Brain pericyte (primary cell): ENCODE results near the gene ZBTB43.
"Not testable (repeated sequence)": the region's sequence is repeated elsewhere in the genome, so short reads cannot be mapped to it uniquely, and the experiment has no call there.

Experiments used
- DNase-seq: peaks from one replicate; pipeline ENCODE4 v3.0.0-alpha.2; 2012; ENCODE audit warnings: low read depth, low spot score

The ZBTB43 gene, protein sequence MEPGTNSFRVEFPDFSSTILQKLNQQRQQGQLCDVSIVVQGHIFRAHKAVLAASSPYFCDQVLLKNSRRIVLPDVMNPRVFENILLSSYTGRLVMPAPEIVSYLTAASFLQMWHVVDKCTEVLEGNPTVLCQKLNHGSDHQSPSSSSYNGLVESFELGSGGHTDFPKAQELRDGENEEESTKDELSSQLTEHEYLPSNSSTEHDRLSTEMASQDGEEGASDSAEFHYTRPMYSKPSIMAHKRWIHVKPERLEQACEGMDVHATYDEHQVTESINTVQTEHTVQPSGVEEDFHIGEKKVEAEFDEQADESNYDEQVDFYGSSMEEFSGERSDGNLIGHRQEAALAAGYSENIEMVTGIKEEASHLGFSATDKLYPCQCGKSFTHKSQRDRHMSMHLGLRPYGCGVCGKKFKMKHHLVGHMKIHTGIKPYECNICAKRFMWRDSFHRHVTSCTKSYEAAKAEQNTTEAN

DNA sequence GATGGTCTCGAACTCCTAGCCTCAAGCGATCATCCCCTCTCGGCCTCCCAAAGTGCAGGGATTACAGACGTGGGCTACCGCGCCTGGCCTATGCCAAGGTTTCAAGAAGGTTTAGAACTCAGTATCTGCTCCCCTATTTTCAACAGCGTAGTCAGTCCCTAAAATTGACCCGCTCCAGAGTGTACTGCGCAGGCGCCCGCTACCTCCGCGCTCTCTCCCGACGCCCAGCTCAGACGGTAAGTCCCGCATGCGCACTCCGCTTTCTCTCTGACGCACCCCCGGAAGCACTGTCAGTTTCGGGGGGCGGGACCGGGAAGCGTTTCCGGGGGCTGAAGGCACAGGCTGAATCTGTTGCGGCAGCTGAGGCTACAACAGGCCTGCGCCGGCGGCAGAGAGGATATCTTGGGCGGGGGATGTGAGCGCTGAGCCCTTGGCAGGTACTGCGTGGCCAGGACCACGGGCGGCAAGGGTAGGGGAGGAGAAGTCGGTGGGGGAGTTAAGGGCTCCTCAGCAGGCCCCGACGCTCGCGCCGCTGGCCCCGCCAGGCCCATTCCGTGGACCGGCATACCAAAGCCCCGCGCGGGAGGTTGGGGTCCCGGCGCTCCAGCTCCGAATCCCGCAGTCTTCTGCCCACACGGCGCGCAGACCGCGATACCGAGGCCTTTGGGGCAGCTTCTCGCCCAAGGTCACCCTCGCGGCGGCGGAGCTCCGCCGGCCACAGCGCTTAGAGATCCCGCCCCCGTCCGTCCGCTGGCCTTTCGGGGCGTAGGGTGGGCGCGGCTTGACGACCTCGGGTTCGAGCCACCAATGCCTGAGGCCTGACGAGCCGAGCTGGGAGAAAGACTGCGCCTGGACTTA lies at the start of gene ZBTB43:
Gene ZBTB43 (plus strand): TSS at position 345 of the 858 bp plus-strand sequence. CDS start 27,470 bp downstream, outside the sequence.
- peak; percentile 87 for DNase-seq

GRCh38 chr9:126755317-126755875 lies 49.4 kb upstream of the ZBTB43 start:
- DNase-seq, result no peak

- DNase-seq, result no peak
Measured at GRCh38 chr9:126756238-126756637, 48.6 kb upstream of the ZBTB43 start.

DNA sequence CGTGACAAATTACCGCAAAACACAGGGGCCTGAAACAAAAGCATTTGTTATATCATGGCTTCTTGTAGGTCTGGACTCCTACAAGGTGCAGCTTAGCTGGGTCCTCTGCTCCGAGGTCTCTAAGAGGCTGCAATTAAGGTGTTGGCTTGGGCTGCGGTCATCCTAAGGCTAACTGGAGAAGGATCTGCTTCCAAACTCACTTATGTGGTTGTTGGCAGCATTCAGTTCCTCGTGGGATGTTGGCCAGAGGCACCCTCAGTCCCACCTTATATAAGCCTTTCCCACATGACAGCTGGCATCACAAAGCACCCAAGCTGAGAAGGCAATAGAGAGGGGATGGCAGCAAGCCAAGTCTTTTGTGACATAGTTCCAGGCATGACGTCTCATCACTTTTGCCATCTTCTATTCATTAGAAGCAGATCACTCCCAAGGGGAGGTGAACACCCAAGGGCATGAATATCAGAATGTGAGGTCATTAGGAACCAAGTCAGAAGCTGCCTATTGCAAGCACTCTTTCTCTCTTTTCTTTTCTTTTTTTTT lies 47.9 kb upstream of the ZBTB43 start:
- no peak for DNase-seq

GRCh38 chr9:126758916-126759585 lies 45.8 kb upstream of the ZBTB43 start:
- DNase-seq, result no peak

GRCh38 chr9:126761274-126761673 lies 43.6 kb upstream of the ZBTB43 start:
- DNase-seq, result no peak

- DNase-seq, result no peak
Measured at GRCh38 chr9:126763130-126763764, 41.6 kb upstream of the ZBTB43 start.

DNA sequence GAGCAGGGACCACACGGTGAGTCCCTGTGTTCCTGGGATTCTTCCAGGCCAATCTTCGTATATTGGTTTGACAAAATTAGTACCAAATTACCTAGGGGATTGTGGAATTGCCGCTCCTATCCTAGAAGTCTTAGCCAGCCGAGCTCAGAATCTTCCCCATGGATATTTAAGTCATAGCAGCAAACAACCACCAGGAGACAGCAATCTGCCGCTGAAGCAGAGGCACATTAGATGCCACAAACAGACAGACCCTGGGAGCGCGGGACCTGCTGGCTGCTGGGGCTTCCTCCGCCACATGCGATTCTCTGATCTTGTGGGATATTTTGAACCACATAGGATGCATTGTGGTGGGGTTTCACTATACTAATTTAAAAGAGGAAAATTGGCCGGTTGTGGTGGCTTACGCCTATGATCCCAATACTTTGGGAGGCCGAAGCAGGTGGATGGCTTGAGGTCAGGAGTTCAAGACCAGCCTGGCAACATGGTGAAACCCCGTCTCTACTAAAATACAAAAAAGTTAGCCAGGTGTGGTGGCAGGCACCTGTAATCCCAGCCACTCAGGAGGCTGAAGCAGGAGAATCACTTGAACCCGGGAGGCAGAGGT lies 31.7 kb upstream of the ZBTB43 start:
- DNase-seq, result no peak

DNA sequence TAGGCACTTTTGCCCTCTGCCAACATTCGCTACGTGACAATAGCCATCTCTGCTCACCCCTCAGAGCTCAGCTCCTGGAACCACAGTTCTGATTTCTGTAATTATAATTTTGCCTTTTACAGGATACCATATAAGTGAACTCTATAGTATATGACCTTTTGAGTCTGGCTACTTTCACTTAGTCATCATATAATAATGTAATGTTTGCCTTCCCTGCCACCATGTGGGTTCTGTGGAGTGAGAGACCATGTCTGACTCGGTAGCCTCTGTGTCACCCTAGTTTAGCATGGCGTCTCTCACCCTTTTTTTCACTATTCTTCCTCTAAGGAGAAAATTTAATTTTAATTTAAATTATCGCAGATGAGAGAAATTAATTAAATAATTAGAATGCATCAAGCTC lies 28.9 kb upstream of the ZBTB43 start:
- no peak for DNase-seq

GRCh38 chr9:126777733-126778132 lies 27.1 kb upstream of the ZBTB43 start:
- DNase-seq, result no peak

GRCh38 chr9:126778141-126778540 lies 26.7 kb upstream of the ZBTB43 start:
- no peak for DNase-seq

GRCh38 chr9:126778696-126779095 lies 26.1 kb upstream of the ZBTB43 start:
- DNase-seq, result not testable (repeated sequence)

GRCh38 chr9:126781186-126782052 lies 23.4 kb upstream of the ZBTB43 start:
- no peak for DNase-seq

DNA sequence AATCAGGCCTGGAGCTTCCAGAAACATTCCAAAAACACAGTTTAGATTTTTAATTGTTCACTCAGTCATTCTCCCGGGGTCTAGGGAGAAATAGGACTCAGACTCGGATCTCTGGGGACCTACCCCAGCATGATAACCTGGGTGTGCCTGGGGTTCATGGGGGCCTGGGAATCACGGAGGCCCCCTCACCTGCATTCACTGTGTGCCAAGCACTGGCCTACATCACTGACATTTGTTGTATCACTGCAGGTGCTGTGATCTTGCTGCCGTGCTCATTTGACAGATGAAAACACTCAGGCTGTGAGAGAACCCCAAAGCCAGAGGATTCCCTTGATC lies 22.8 kb upstream of the ZBTB43 start:
- DNase-seq, result no peak

DNA sequence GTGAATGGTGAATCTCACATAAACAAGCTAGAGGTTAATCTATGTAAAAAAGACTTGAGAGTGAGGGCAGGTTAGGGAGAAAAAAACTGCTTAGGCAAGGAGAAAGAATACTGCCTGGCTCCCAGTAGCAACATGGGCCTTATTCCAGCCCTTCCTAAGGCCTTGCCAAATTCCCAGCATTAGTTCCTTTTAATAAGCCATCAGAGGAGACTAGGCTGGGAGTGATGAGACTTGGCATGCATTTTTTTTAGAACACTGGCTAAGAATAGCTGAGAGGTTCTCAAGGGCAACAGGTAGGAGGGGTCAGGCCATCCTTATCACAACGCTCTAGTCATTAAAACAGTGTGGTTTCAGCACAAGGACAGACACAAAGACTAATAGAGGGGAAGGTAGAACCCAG lies 20.9 kb upstream of the ZBTB43 start:
- no peak for DNase-seq

GRCh38 chr9:126784401-126784800 lies 20.4 kb upstream of the ZBTB43 start:
- DNase-seq, result no peak

DNA sequence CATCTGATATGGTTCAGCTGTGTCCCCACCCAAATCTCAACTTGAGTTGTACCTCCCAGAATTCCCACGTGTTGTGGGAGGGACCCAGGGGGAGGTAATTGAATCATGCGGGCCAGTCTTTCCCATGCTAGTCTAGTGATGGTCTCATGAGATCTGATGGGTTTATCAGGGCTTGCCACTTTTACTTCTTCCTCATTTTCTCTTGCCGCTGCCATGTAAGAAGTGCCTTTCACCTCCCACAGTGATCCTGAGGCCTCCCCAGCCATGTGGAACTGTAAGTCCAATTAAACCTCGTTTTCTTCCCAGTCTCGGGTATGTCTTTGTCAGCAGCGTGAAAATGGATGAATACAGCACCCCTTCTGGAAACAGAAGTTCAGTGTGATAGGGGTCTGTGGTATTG lies 20.0 kb upstream of the ZBTB43 start:
- DNase-seq, result not testable (repeated sequence)

- no peak for DNase-seq
Measured at GRCh38 chr9:126788046-126788445, 16.8 kb upstream of the ZBTB43 start.

- no peak for DNase-seq
Measured at GRCh38 chr9:126788634-126789349, 16.0 kb upstream of the ZBTB43 start.
